ENCODE results near the gene SETD7.

- TF ChIP-seq POLR2AphosphoS5 (IDR thresholded peaks at IDR 0.05; ENCODE audit: insufficient read depth, low read depth, low read length) (no peak), POLR2A (IDR thresholded peaks at IDR 0.05; ENCODE audit: low read depth, low read length) (no peak), CTCF (IDR thresholded peaks at IDR 0.05; ENCODE audit: extremely low read depth in 1 of 2, insufficient read depth in 1 of 2, low read depth in 1 of 2, low read length in 2 of 2) (no peak), EZH2 (IDR thresholded peaks at IDR 0.05; ENCODE audit: borderline replicate concordance, low read depth, low read length, severe bottlenecking) (no peak), MAX (IDR thresholded peaks at IDR 0.05; ENCODE audit: insufficient read depth, insufficient read length) (no peak)
Measured at GRCh38 chr4:139589336-139590018, 33.5 kb upstream of the SETD7 start.

Data from endothelial cell of umbilical vein (primary cell).